Left lobe of liver (tissue), 2 donors: ENCODE measurements around the gene PIM1. TPM values are rescaled to one million over a fixed set of nuclear protein-coding genes. Genes with fewer than 3 reads are reported as not detected.

Experiments used
- ATAC-seq: fragments of 200-7000 bp; cut with Tn5 transposase; one replicate; pipeline ENCODE4 v1.9.1; 2020; ENCODE audit warnings: mild to moderate bottlenecking, moderate library complexity
- DNase-seq: peaks from one replicate; pipeline ENCODE4 v3.0.0-alpha.2; 2020; ENCODE audit warnings: low spot score
- total RNA-seq: library from RNA; stranded (reverse); gene quantifications from one replicate; pipeline ENCODE4 v1.2.1, GENCODE V29; 2021
- donor health status: DM: no; HTN: no; CAD: no; lungs with moderate emphysema.
- donor health status: DM: no; HTN: yes; CAD: no.

PIM1 gene
- total RNA-seq, 1 donor from 2014 or later: 5.7 TPM

GRCh38 chr6:37212268-37212667, 42.3 kb downstream of the PIM1 start:
- ATAC-seq: no peak
- no peak for DNase-seq

GRCh38 chr6:37218061-37218460, 48.1 kb downstream of the PIM1 start:
- no peak for DNase-seq
- no peak for ATAC-seq

GRCh38 chr6:37218511-37218910, 48.6 kb downstream of the PIM1 start:
- DNase-seq (no peak), ATAC-seq (no peak)

GRCh38 chr6:37221585-37222124, 51.7 kb downstream of the PIM1 start:
- no peak for ATAC-seq

GRCh38 chr6:37222125-37222967, 52.4 kb downstream of the PIM1 start:
- ATAC-seq (peak; percentile 94), DNase-seq (peak; percentile 89)

More at GRCh38 chr6:37221585-37222124, 51.7 kb downstream of the PIM1 start:
- DNase-seq: no peak

- no peak for ATAC-seq
- DNase-seq: no peak
Observed at GRCh38 chr6:37222992-37223391, 53.0 kb downstream of the PIM1 start.

Other genes with a start within 250 kb of the PIM1 start
- gene PI16, start 215.4 kb upstream of the PIM1 start, total RNA-seq: not detected
- 63.8 TPM for gene MTCH1, start 184.0 kb upstream of the PIM1 start, total RNA-seq
- gene FGD2, start 164.5 kb upstream of the PIM1 start, total RNA-seq: 10.3 TPM
- 2.1 TPM for gene TBC1D22B, start 87.6 kb downstream of the PIM1 start, total RNA-seq
- gene TMEM217, start 88.0 kb downstream of the PIM1 start, total RNA-seq: not detected
- 4.9 TPM for gene RNF8, start 183.8 kb downstream of the PIM1 start, total RNA-seq